HT-29 (cell line): Measurements from ENCODE around the gene PTGER2. TPM values are rescaled to one million over a fixed set of nuclear protein-coding genes. Genes with fewer than 3 reads are reported as not detected.

ENCODE experiments used
- DNase-seq: peaks from one replicate; pipeline ENCODE4 v3.0.0-alpha.2; 2015; ENCODE audit warnings: low spot score
- total RNA-seq: library from RNA; depleted of rRNA; stranded (reverse); fragments of >200 nt; shearing (Covaris generic); gene quantifications from 2 replicates; pipeline ENCODE4 v1.2.3, GENCODE V29; 2014; rRNA removed

PTGER2 gene
- total RNA-seq, 1 experiment from 2014 or later: not detected

GRCh38 chr14:52369305-52369801, 55.2 kb downstream of the PTGER2 start:
- DNase-seq: no peak

- DNase-seq: no peak
These were observed 56.4 kb downstream of the PTGER2 start for GRCh38 chr14:52370406-52370935.

DNA sequence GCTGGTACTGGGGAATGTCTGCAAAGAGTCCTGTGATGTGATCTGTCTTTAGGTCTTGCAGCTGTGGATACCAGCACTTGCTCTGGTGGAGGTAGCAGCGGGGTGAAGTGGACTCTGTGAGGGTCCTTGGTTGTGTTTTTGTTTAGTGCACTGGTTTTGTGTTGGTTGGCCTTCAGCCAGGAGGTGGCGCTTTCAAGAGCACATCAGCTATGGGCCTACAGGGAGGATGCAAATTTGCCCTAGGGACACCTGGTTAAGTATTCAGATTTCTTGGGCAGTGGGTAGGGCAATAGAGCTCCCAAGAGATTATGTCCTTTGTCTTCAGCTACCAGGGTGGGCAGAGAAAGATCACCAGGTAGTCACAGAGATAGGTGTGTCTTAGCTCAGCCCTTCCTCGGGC, 63.8 kb downstream of the PTGER2 start:
- no peak for DNase-seq

Other genes with a start within 250 kb of the PTGER2 start
- 0.23 and 0.31 TPM in 2 replicates for gene NID2, start 245.3 kb upstream of the PTGER2 start, total RNA-seq
- not detected in 2 replicates for gene PTGDR, start 46.6 kb upstream of the PTGER2 start, total RNA-seq
- 1.0 and 1.2 TPM in 2 replicates for gene TXNDC16, start 238.2 kb downstream of the PTGER2 start, total RNA-seq
- 0.48 and 0.65 TPM in 2 replicates for gene GPR137C, start 238.5 kb downstream of the PTGER2 start, total RNA-seq